ENCODE results near the gene ZPR1. TPM values are rescaled to one million over a fixed set of nuclear protein-coding genes. Genes with fewer than 3 reads are reported as not detected.

The ZPR1 gene
- total RNA-seq, 2 experiments from 2014 or later: 101 to 102 TPM

- POLR2A ChIA-PET: interaction anchor here (1.0 to 1.8 kb wide), 3 partner anchors 12 to 19 kb away, joined by 3 to 7 read pairs (median 6); partner anchors contain the start of gene BUD13
- Mint-ChIP-seq H3K27me3 (no peaks in the 10 kb centered on the region), H3K27ac (peak overlapping the region; percentile 91), H3K4me3 (peak overlapping the region; percentile 95), H3K36me3 (peaks cover 34% of the 10 kb centered on the region), H3K4me1 (ENCODE audit: low read depth) (peaks cover 48% of the 10 kb centered on the region), H3K9me3 (no peaks in the 10 kb centered on the region)
- no peak for DNase-seq
- intact Hi-C loops (cut with micrococcal nuclease): loop anchor here (1.0 to 5.0 kb wide), 3 partner anchors 15 to 444 kb away; partner anchors contain the start of genes PCSK7, RNF214 and SIK3
- CTCF ChIA-PET: interaction anchor here (0.6 to 10.3 kb wide), 6 partner anchors 11 to 438 kb away, joined by 3 to 187 read pairs (median 8); partner anchors contain the start of genes APOA1 and SIK3
These were observed 711 bp upstream of the ZPR1 start for GRCh38 chr11:116788534-116788933.

- H3K4me3 Mint-ChIP-seq: peak overlapping the region; percentile 95
- DNase-seq: no peak
- ChIA-PET POLR2A (interaction anchor here (0.5 to 2.0 kb wide), 8 partner anchors 9 to 311 kb away, joined by 3 to 9 read pairs (median 5); partner anchors contain the start of genes BUD13 and SIK3), CTCF (interaction anchor here (0.6 to 10.3 kb wide), 11 partner anchors 9 to 439 kb away, joined by 3 to 187 read pairs (median 4); partner anchors contain the start of genes APOA1 and SIK3)
- H3K4me1 Mint-ChIP-seq (ENCODE audit: low read depth): peaks cover 59% of the 10 kb centered on the region
- peaks cover 45% of the 10 kb centered on the region for H3K36me3 Mint-ChIP-seq
- no peaks in the 10 kb centered on the region for H3K27me3 Mint-ChIP-seq
- peak overlapping the region; percentile 80 for H3K27ac Mint-ChIP-seq
- intact Hi-C loops (cut with micrococcal nuclease): loop anchor here (1.0 to 5.0 kb wide), 3 partner anchors 66 to 445 kb away; partner anchors contain the start of genes PCSK7, RNF214 and SIK3
- no peaks in the 10 kb centered on the region for H3K9me3 Mint-ChIP-seq
These were observed 412 bp downstream of the ZPR1 start for GRCh38 chr11:116787436-116787785.

GRCh38 chr11:116786966-116787365 is 857 bp downstream of the ZPR1 start:
- peak overlapping the region; percentile 80 for H3K27ac Mint-ChIP-seq
- intact Hi-C loops (cut with micrococcal nuclease): loop anchor here (1.0 to 5.0 kb wide), 4 partner anchors 11 to 445 kb away; partner anchors contain the start of genes PCSK7, RNF214 and SIK3
- no peaks in the 10 kb centered on the region for H3K27me3 Mint-ChIP-seq
- ChIA-PET POLR2A (interaction anchor here (0.7 to 2.6 kb wide), 7 partner anchors 8 to 311 kb away, joined by 3 to 10 read pairs (median 7); partner anchors contain the start of genes BUD13 and SIK3), CTCF (interaction anchor here (0.6 to 10.3 kb wide), 8 partner anchors 10 to 357 kb away, joined by 3 to 187 read pairs (median 4); partner anchors contain the start of genes APOA1, PAFAH1B2 and SIK3)
- no peak for DNase-seq
- H3K9me3 Mint-ChIP-seq: no peaks in the 10 kb centered on the region
- H3K36me3 Mint-ChIP-seq: peaks cover 49% of the 10 kb centered on the region
- H3K4me1 Mint-ChIP-seq (ENCODE audit: low read depth): peaks cover 63% of the 10 kb centered on the region
- H3K4me3 Mint-ChIP-seq: peak overlapping the region; percentile 95

GRCh38 chr11:116786326-116786725 is 1.5 kb downstream of the ZPR1 start:
- H3K4me3 Mint-ChIP-seq: peak overlapping the region; percentile 95
- no peak for DNase-seq
- ChIA-PET CTCF (interaction anchor here (1.4 to 10.3 kb wide), 5 partner anchors 9 to 357 kb away, joined by 4 to 187 read pairs (median 11); partner anchors contain the start of genes APOA1, PAFAH1B2 and SIK3), POLR2A (interaction anchor here (0.6 to 2.6 kb wide), 4 partner anchors 10 to 50 kb away, joined by 3 to 10 read pairs (median 8); partner anchors contain the start of gene BUD13)
- peaks cover 67% of the 10 kb centered on the region for H3K4me1 Mint-ChIP-seq (ENCODE audit: low read depth)
- no peaks in the 10 kb centered on the region for H3K27me3 Mint-ChIP-seq
- H3K27ac Mint-ChIP-seq: peak overlapping the region; percentile 62
- no peaks in the 10 kb centered on the region for H3K9me3 Mint-ChIP-seq
- intact Hi-C loops (cut with micrococcal nuclease): loop anchor here (1.0 to 5.0 kb wide), 3 partner anchors 10 to 446 kb away; partner anchors contain the start of genes PCSK7, RNF214 and SIK3
- H3K36me3 Mint-ChIP-seq: peaks cover 55% of the 10 kb centered on the region

GRCh38 chr11:116782728-116783127 is 5.1 kb downstream of the ZPR1 start:
- H3K4me3 Mint-ChIP-seq: peak overlapping the region; percentile 33
- peaks cover 83% of the 10 kb centered on the region for H3K36me3 Mint-ChIP-seq
- peak overlapping the region; percentile 88 for H3K27ac Mint-ChIP-seq
- CTCF ChIA-PET: interaction anchor here (1.3 to 1.5 kb wide), 3 partner anchors 8 to 53 kb away, joined by 4 to 13 read pairs (median 13); partner anchors contain the start of gene APOA5
- DNase-seq: peak; percentile 56
- no peaks in the 10 kb centered on the region for H3K9me3 Mint-ChIP-seq
- H3K27me3 Mint-ChIP-seq: no peaks in the 10 kb centered on the region
- intact Hi-C loops (cut with micrococcal nuclease): no loop called here
- H3K4me1 Mint-ChIP-seq (ENCODE audit: low read depth): peaks cover 89% of the 10 kb centered on the region
- POLR2A ChIA-PET: interaction anchor here (0.6 to 1.9 kb wide), 2 partner anchors 11 to 361 kb away, joined by 3 to 6 read pairs; partner anchors contain the start of gene PAFAH1B2

GRCh38 chr11:116778556-116778955 is 9.3 kb downstream of the ZPR1 start:
- Mint-ChIP-seq H3K27ac (peak overlapping the region; percentile 88), H3K9me3 (no peaks in the 10 kb centered on the region), H3K36me3 (peaks cover 67% of the 10 kb centered on the region), H3K4me3 (no peak overlapping the region), H3K4me1 (ENCODE audit: low read depth) (peaks cover 85% of the 10 kb centered on the region), H3K27me3 (no peaks in the 10 kb centered on the region)
- ChIA-PET POLR2A (interaction anchor here (0.6 to 1.0 kb wide), 2 partner anchors 9 to 601 kb away, joined by 3 read pairs; no protein-coding TSS in a partner anchor), CTCF (interaction anchor here (2.7 kb wide), 1 partner anchor 9 kb away, joined by 11 read pairs; the partner anchor contains the start of gene ZPR1)
- intact Hi-C loops (cut with micrococcal nuclease): loop anchor here (5.0 kb wide), 1 partner anchor 169 kb away; no protein-coding TSS in a partner anchor
- no peak for DNase-seq

- no peaks in the 10 kb centered on the region for H3K9me3 Mint-ChIP-seq
- H3K27ac Mint-ChIP-seq: peak overlapping the region; percentile 88
- peaks cover 72% of the 10 kb centered on the region for H3K4me1 Mint-ChIP-seq (ENCODE audit: low read depth)
- no peak overlapping the region for H3K4me3 Mint-ChIP-seq
- ChIA-PET CTCF (interaction anchor here (0.7 to 2.7 kb wide), 4 partner anchors 10 to 184 kb away, joined by 3 to 11 read pairs (median 5); partner anchors contain the start of genes APOA5 and ZPR1), POLR2A (interaction anchor here (0.7 to 1.6 kb wide), 7 partner anchors 9 to 453 kb away, joined by 3 to 7 read pairs (median 3); partner anchors contain the start of gene ZPR1)
- no peak for DNase-seq
- no peaks in the 10 kb centered on the region for H3K27me3 Mint-ChIP-seq
- intact Hi-C loops (cut with micrococcal nuclease): loop anchor here (5.0 kb wide), 1 partner anchor 170 kb away; no protein-coding TSS in a partner anchor
- peaks cover 55% of the 10 kb centered on the region for H3K36me3 Mint-ChIP-seq
These were observed 10.8 kb downstream of the ZPR1 start for GRCh38 chr11:116777056-116777455.

- peaks cover 51% of the 10 kb centered on the region for H3K36me3 Mint-ChIP-seq
- peak; percentile 45 for DNase-seq
- no peaks in the 10 kb centered on the region for H3K9me3 Mint-ChIP-seq
- no peak overlapping the region for H3K4me3 Mint-ChIP-seq
- no peaks in the 10 kb centered on the region for H3K27me3 Mint-ChIP-seq
- H3K27ac Mint-ChIP-seq: peak overlapping the region; percentile 88
- ChIA-PET CTCF (interaction anchor here (0.7 to 2.7 kb wide), 4 partner anchors 11 to 184 kb away, joined by 3 to 11 read pairs (median 5); partner anchors contain the start of genes APOA5 and ZPR1), POLR2A (interaction anchor here (0.7 to 1.6 kb wide), 7 partner anchors 9 to 454 kb away, joined by 3 to 7 read pairs (median 3); partner anchors contain the start of gene ZPR1)
- H3K4me1 Mint-ChIP-seq (ENCODE audit: low read depth): peaks cover 74% of the 10 kb centered on the region
- intact Hi-C loops (cut with micrococcal nuclease): loop anchor here (1.0 to 5.0 kb wide), 3 partner anchors 10 to 171 kb away; no protein-coding TSS in a partner anchor
These were observed 11.3 kb downstream of the ZPR1 start for GRCh38 chr11:116776522-116776984.

- Mint-ChIP-seq H3K4me1 (ENCODE audit: low read depth) (peaks cover 74% of the 10 kb centered on the region), H3K27ac (peak overlapping the region; percentile 88)
These were observed 11.8 kb downstream of the ZPR1 start for GRCh38 chr11:116775975-116776374.

GRCh38 chr11:116774661-116775060 is 13.2 kb downstream of the ZPR1 start:
- intact Hi-C loops (cut with micrococcal nuclease): loop anchor here (5.0 kb wide), 5 partner anchors 158 to 458 kb away; partner anchors contain the start of genes PCSK7, RNF214 and SIK3
- ChIA-PET POLR2A (interaction anchor here (1.5 kb wide), 1 partner anchor 369 kb away, joined by 5 read pairs; the partner anchor contains the start of gene PAFAH1B2), CTCF (interaction anchor here (0.8 to 1.0 kb wide), 2 partner anchors 61 to 369 kb away, joined by 3 to 4 read pairs; partner anchors contain the start of gene PAFAH1B2)
- Mint-ChIP-seq H3K27me3 (no peaks in the 10 kb centered on the region), H3K4me3 (no peak overlapping the region), H3K9me3 (no peaks in the 10 kb centered on the region), H3K36me3 (peaks cover 39% of the 10 kb centered on the region), H3K27ac (no peak overlapping the region), H3K4me1 (ENCODE audit: low read depth) (peaks cover 70% of the 10 kb centered on the region)
- no peak for DNase-seq

More at GRCh38 chr11:116775975-116776374, 11.8 kb downstream of the ZPR1 start:
- Mint-ChIP-seq H3K9me3 (no peaks in the 10 kb centered on the region), H3K27me3 (no peaks in the 10 kb centered on the region), H3K36me3 (peaks cover 46% of the 10 kb centered on the region), H3K4me3 (no peak overlapping the region)
- no peak for DNase-seq
- POLR2A ChIA-PET: interaction anchor here (0.6 to 1.6 kb wide), 4 partner anchors 10 to 157 kb away, joined by 3 to 7 read pairs (median 5); partner anchors contain the start of gene ZPR1
- intact Hi-C loops (cut with micrococcal nuclease): loop anchor here (1.0 to 5.0 kb wide), 3 partner anchors 10 to 171 kb away; no protein-coding TSS in a partner anchor
- CTCF ChIA-PET: interaction anchor here (1.3 to 2.7 kb wide), 3 partner anchors 11 to 60 kb away, joined by 3 to 11 read pairs (median 7); partner anchors contain the start of genes APOA5 and ZPR1
